ENCODE measurements around the gene PXMP2. TPM values are rescaled to one million over a fixed set of nuclear protein-coding genes. Genes with fewer than 3 reads are reported as not detected.

The PXMP2 gene
- total RNA-seq, 2 experiments from 2014 or later = 58.1 to 103 TPM

DNA sequence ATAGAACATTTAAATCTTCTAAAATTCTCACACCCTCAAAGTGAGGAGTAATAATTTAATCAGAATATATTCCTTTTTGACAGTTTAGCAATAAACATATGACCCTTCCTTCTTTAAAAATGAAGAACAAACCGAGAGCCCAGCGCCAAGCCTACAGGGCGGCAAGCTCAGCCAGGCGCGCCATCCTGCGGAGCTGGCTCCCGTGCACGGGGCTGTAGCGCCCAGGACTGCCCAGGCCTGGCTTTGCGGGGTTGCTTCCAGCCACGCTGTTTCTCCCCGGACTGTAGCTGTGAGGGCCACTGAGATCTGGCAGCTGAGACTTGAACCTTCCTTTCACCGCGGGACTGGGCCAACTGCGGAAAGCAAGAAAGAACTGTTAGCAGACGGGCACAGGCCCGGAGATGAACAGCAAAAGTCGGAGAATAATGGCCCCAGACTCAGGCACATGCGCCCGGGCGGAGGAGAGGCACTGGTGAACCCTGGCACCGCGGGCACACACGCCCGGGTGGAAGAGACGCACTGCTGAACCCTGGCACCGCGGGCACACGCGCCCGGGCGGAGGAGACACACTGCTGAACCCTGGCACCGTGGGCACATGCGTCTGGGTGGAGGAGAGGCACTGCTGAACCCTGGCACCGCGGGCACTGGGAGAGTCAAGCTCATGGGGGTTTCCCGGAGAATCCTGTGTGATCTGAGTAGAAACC is 39.9 kb downstream of the PXMP2 start:
- H3K79me2 ChIP-seq (ENCODE audit: insufficient read depth, low read depth, low read length) = no peaks in the 10 kb centered on the region
- no peaks in the 10 kb centered on the region for H3K4me1 ChIP-seq (ENCODE audit: insufficient read depth, low read length, poor library complexity, severe bottlenecking)
- peaks cover 96% of the 10 kb centered on the region for H3K36me3 ChIP-seq (ENCODE audit: insufficient read depth, low read length)
- H3K9me3 ChIP-seq (ENCODE audit: low read length) = 0 out of 2 replicates have a peak, but pooled peaks cover 6% of the 10 kb centered on the region
- no peak overlapping the region for H3K27ac ChIP-seq (ENCODE audit: low read depth, low read length, poor library complexity, severe bottlenecking)
- 0 out of 2 replicates have a peak, but pooled peaks cover 7% of the 10 kb centered on the region for H4K20me1 ChIP-seq (ENCODE audit: insufficient read depth, low read length)
- no TSS peak for BruUV-seq (replicated peaks)
- H3K4me3 ChIP-seq (ENCODE audit: low read depth, low read length, poor library complexity, severe bottlenecking) = no peak overlapping the region
- no peak for DNase-seq (ENCODE audit: low spot score)
- CTCF ChIA-PET (ENCODE audit: unreplicated experiment) = interaction anchor here (0.6 kb wide), 1 partner anchor 8 kb away, joined by 4 read pairs; no protein-coding TSS in a partner anchor
- no peaks in the 10 kb centered on the region for H3K9me2 ChIP-seq (ENCODE audit: insufficient read depth, low read length)
- TF ChIP-seq EZH2phosphoT487 (IDR thresholded peaks at IDR 0.05; ENCODE audit: borderline replicate concordance, low read depth, low read length) (no peak), CTCF (conservative IDR thresholded peaks at IDR 0.05; ENCODE audit: low read length) (no peak)
- H2AFZ ChIP-seq (ENCODE audit: low read length) = no peak overlapping the region
- POLR2A ChIA-PET = interaction anchor here (0.8 kb wide), 1 partner anchor 32 kb away, joined by 9 read pairs; no protein-coding TSS in a partner anchor
- H3K4me2 ChIP-seq (ENCODE audit: low read length) = no peak overlapping the region
- intact Hi-C loops (cut with micrococcal nuclease; ENCODE audit: unreplicated experiment) = no loop called here

DNA sequence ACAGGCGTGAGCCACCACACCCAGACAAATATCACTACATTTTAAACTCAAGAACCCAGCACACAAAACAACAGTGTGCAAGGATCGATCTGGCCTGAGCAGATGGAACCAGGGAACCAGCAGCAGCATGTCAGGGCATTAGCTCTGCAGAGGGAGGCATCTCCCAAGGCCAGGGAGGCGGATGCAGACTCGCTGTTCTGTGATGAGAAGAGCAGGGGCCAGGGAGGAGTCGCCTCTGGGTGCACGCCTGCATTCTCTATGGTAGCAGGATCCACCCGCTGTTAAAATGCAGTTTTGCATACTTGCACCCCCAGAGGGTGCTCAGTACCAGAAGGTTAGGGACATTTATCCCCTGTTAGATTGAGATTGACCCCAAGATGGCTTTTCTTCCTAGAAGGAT is 41.1 kb downstream of the PXMP2 start:
- H4K20me1 ChIP-seq (ENCODE audit: insufficient read depth, low read length) = 0 out of 2 replicates have a peak, but pooled peaks cover 7% of the 10 kb centered on the region
- H3K36me3 ChIP-seq (ENCODE audit: insufficient read depth, low read length) = peaks cover 96% of the 10 kb centered on the region
- no peak overlapping the region for H2AFZ ChIP-seq (ENCODE audit: low read length)
- DNase-seq (ENCODE audit: low spot score) = no peak
- TF ChIP-seq EZH2phosphoT487 (IDR thresholded peaks at IDR 0.05; ENCODE audit: borderline replicate concordance, low read depth, low read length) (no peak), CTCF (conservative IDR thresholded peaks at IDR 0.05; ENCODE audit: low read length) (no peak)
- ChIA-PET CTCF (ENCODE audit: unreplicated experiment) (no interaction called here), POLR2A (no interaction called here)
- H3K9me3 ChIP-seq (ENCODE audit: low read length) = 0 out of 2 replicates have a peak, but pooled peaks cover 6% of the 10 kb centered on the region
- no peaks in the 10 kb centered on the region for H3K4me1 ChIP-seq (ENCODE audit: insufficient read depth, low read length, poor library complexity, severe bottlenecking)
- BruUV-seq (replicated peaks) = no TSS peak
- intact Hi-C loops (cut with micrococcal nuclease; ENCODE audit: unreplicated experiment) = no loop called here
- no peak overlapping the region for H3K27ac ChIP-seq (ENCODE audit: low read depth, low read length, poor library complexity, severe bottlenecking)
- H3K9me2 ChIP-seq (ENCODE audit: insufficient read depth, low read length) = no peaks in the 10 kb centered on the region
- H3K79me2 ChIP-seq (ENCODE audit: insufficient read depth, low read depth, low read length) = no peaks in the 10 kb centered on the region
- H3K4me2 ChIP-seq (ENCODE audit: low read length) = no peak overlapping the region
- H3K4me3 ChIP-seq (ENCODE audit: low read depth, low read length, poor library complexity, severe bottlenecking) = no peak overlapping the region
